HG03520 (cell line): ENCODE measurements around the gene CDKN2AIPNL.

Experiments
- ATAC-seq: cut with Tn5 transposase; IDR thresholded peaks from one replicate; pipeline ENCODE4 v1.9.1; 2021; ENCODE audit warnings: mild to moderate bottlenecking, moderate library complexity; ENCODE audit not compliant: unreplicated experiment

Gene CDKN2AIPNL, protein sequence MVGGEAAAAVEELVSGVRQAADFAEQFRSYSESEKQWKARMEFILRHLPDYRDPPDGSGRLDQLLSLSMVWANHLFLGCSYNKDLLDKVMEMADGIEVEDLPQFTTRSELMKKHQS

DNA sequence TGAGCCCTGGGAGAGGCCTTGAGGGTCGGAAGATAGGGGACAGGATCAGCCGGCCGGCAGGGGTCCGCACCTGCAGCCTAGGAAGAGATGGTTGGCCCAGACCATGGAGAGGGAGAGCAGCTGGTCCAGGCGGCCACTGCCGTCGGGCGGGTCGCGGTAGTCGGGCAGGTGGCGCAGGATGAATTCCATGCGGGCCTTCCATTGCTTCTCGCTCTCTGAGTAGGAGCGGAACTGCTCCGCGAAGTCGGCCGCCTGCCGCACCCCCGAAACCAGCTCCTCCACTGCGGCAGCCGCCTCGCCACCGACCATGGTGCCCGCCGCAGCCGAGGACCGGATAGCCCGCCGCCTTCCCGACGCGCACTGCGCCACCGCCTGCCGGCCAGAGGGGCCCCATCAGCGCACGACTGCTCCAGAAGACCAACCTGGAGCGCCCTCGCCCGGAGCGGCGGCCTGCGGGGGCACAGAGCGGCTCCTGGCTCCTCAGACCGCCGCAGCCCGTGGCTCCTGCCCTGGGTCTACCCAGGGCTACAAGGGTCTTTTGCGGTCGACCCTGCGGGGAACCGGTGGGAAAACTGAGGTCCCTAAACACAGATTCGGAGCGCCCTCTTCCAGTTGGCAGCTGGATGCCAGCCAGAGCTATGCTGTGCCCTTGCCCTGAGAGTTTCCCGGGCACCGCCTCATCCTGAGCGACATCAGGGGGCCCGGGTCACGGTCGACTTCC, at the start of gene CDKN2AIPNL:
TSS of gene CDKN2AIPNL (minus strand) at position 336 of the 721 bp plus-strand sequence. CDS start at position 309, 27 bp downstream.
- peak; percentile 94 for ATAC-seq

DNA sequence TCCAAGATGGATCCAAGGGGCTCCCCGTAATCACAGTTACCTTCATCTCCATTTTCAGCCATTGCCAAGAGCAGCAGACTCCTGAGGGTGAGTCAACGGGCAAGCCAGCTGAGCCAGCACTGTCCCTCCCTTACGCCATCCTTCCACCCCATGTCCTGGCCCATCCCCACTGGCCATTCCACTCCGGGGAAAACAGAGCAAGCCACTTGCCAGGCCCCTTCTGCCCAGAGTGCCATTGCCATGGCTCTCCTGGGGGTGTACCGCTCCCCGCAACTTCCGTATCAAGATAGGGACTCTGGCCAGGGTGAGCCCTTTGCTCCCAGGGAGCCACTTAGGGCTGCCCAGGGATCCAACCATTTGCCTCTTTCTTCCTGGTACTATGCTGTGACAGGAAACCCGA, 48.9 kb upstream of the CDKN2AIPNL start:
- no peak for ATAC-seq

DNA sequence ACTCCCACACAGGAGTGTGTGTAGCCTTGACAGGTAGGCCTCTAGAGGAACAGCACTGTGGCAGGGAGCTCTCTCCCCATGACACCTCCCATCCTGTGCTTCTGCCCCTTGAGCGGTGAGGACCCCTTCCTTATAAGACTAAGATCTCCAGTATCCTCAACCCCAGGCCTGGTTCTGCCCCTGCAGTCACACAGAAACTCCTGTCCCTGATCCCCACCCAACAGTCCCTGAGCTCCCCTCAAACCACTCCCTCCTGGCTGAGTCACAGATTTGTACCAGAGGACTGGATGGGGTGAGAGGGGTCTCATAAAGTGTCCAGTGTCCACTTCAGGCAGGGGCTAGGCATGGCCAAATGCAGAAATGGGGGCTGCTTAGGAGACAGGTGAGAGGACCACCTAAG, 47.8 kb upstream of the CDKN2AIPNL start:
- ATAC-seq = no peak

DNA sequence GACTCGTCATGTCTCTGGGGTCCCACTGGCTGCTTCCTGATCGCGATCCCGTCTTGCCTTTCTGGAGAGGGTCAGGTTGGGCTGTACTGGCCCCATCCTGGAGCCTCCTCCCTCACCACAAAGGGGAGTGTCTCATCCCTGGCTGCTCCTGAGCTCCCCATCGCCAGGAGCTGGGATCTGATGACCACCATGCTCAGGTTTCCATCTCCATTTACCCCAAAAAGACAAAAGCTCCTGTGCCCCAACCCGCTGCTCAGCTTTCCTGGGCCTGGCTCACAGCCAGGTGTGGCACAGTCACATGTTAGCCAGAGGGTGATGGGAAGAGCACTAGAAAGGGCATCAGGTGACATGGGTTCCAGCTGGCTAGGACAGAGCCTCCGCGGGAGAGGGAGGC, 47.3 kb upstream of the CDKN2AIPNL start:
- ATAC-seq = no peak

DNA sequence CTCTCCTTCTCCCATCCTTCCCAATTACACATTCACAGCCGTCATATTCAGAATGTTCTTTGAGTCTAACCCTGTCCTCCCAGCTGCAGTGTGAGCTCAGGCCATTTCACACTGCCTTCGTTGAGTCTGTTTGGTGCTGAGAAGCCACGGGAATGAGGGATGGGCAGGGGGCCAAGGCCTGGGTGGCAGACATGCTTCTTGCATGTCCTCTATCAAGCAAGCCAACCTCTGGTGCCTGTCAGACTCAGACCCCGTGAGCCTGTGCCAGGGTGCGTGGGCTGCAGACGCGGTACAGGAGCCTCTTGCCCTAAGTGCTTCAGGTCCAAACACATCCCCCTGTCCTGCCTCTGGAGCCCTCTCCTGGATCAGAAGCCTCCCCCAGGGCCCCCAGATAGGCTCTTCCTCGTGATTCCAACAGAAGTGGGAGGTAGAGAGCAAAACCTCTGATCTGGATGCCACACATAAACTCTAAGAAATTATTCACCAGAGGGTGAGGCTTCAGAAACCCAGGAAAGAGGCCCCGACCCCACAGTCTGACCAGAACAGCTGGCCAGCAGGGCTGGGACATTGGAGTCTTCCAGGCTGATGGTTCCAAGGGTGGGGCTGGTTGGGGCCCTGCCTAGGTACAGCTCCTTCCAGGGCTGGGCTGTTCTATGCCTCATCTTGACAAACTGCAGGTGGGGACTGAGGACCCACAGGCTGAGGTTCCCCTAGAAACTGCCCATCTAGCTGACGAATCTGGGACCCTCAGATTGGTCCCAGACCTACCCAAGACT, 46.7 kb upstream of the CDKN2AIPNL start:
- no peak for ATAC-seq

DNA sequence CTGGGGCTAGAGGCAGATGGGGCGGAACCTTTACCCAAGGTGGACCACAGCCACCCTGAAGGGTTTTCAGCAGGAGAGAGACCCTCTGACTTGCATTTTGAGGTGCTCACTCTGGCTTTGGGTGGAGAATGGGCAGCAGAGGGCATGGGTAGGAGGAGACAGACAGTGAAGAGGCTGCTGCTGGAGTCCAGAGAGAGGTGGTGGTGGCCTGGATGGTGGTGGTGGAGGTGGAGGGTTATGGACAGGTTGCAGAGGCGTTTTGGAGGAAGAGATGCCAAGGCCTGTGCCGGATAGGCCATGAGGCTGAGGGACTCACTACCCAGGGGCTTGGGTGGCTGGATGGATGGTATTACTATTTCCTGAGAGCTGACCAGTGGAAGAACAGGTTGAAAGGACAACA, 46.1 kb upstream of the CDKN2AIPNL start:
- ATAC-seq = no peak

DNA sequence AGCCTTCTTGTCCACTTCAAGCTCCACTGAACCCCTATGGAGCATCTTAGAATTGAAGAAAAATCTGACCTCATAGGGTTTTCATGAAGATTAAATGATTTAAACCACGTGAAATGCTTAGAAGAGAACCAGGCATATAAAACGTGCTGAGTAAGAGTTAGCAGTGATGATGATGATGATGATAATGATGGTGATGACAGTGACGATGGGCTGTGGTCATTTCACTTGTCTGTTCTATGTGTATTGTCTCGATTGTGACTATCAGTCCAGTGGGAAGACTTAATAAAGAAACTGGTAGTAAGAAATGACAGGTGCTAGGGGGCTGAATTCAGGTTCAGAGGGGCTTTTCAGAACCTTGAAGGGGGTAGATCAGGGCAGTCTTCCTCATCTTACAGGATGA, 45.1 kb upstream of the CDKN2AIPNL start:
- ATAC-seq = no peak

DNA sequence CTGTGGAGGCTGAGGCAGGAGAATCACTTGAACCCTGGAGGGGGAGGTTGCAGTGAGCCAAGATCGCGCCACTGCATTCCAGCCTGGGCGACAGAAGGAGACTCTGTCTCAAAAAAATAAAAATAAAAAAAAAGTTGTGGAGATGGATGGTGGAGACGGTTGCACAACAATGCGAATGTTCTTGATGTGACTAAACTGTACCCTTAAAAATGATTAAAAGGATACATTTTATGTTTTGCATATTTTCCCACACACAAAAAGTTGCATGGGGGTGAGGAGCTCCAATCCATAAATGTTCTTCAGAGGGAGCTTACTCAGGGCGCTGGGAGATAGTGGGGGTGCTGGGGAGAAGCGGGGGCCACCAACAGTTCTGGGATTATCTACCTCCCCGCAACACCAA, 43.8 kb upstream of the CDKN2AIPNL start:
- no peak for ATAC-seq

DNA sequence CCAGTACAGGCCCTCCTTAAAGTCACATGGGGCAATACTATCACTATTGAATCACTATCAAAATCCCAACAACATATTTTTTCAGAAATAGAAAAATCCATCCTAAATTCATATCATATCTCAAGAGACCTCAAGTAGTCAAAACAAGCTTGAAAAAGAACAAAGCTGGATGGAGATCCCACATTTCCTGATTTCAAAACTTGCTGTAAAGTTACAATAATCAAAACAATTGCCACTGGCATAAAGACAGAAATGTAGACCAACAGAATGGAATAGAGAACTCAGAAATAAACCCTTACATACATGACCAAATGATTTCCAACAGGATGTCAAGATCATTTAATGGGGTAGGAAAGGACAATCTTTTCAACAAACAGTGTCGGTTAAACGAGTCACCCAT, 41.3 kb upstream of the CDKN2AIPNL start:
- ATAC-seq = no peak

DNA sequence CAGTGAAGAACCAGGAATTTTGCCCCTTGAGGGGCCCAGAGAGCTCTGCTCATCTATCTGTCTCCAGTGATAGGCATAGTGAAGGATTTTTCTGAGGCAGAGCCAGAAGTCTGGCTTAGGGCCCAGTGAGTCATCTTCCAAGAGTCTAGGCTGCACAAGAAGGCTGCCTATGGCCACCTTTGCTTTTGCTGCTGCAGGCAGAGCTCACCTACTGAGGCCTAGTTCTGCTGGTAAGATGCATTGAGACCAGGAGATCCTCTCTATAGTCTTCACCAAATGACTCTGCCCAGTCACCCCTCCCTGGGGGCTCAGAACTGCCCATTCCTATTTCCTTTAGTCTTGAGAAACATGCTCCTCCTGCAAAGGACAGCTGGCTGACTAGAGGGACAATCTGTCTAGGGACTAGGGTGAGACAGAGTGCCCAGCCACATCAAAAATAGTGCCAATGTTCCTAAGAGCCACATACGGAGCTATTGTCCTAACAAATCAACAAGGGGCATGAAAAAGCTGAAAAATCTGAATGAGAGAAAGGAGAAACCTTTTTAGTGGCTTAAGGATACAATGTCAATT, 40.3 kb upstream of the CDKN2AIPNL start:
- no peak for ATAC-seq

DNA sequence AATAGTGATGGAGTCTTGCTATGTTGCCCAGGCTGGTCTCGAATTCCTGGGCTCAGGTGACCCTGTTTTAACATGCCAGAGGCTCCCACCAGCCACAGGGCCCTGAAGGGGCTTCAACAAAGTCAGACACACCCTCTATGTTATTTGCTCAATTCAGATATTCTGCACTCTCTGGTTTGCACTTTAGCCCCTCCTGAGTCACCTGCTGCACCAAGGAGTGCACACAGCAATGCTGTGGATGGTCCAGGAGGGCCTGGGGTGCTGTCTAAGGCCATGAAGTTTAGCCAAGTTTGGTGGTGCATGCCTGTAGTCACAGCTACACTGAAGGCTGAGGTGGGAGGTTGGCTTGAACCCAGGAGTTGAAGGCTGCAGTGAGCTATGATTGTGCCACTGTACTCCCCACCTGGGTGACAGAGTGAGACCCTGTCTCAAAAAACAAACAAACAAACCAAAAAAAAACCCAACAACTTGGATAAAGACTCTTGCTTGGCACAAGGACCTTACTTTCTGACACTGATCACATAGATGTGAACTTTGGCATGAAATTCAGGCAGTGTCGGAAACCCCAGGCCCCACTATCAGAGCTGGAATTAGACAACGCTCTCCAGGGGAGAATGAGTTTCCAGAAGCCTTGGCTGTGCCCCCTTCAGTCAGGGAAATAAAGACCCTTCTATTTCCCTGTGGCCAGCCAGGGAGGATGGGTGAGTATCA, 39.7 kb upstream of the CDKN2AIPNL start:
- ATAC-seq = no peak

DNA sequence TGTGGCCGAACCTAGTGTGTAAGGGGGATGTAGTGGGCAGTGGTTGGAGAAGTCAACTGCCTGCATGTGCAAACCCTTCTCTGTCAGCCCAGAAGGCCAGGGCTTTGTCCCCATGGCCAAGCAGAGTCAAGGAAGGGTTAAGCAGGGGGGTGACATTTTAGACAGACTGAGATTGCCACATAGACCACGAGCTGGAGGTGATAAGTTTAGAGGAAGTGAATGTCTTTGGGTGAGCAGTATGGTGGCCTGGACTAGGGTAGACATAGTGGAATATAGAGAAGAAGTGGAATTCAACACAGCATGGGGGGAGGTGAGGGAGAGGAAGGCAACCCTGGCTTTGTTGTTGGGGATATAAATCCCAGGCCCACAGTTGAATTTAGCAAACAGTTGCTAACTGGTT, 38.7 kb upstream of the CDKN2AIPNL start:
- no peak for ATAC-seq

DNA sequence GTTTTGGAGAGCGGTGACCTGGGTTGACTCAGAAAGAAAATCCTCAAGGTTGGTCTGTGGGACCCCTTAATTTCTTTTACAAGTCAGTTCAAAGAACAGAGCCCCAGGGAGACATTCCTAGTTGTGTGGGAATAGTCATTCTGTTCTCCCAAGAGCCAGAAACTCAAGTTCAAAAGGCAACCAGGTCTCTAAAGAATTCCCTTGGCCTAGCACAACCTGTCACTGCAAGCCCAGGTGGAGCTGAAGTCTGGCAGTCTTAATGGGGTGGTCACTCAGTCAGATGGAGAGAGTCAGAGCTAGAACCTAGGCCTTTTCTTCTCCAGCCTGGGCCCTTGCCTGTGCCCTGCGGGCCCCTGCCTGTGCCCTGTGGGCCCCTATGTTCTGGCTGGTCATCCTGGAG, 37.5 kb upstream of the CDKN2AIPNL start:
- ATAC-seq = no peak

DNA sequence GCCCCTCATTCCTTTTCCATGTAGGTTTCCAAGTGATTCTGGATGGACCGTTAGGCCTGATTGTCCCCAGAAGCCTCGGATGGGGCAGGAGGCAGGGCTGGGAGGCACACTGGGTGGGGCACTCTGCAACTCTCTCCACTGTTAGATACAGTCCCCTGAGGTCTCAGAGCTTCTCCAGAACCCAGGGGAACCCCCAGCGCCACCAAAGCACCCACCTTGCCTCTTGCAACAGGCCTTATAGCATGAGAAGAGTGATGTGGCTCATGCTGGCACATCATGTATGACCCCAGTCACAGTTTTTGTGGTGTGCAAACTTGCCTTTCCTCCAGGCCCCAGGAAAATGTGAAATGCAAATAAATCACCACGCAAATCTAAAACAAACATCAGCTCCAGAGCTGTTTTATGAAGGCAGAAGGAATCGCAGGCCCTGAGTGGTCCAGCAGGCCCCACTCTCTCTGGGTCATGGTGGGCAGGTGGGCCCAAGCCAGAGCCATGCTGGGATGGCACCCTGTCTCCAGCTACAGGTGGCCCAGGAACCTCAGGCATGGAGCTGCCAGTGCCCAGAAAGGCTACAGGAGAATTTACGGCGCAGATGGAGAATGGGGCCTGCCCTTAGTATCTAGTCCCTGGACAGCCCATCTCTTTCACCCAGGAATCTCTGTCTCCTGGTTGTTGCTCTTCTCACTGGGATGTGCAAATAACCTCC, 36.3 kb upstream of the CDKN2AIPNL start:
- ATAC-seq = no peak

DNA sequence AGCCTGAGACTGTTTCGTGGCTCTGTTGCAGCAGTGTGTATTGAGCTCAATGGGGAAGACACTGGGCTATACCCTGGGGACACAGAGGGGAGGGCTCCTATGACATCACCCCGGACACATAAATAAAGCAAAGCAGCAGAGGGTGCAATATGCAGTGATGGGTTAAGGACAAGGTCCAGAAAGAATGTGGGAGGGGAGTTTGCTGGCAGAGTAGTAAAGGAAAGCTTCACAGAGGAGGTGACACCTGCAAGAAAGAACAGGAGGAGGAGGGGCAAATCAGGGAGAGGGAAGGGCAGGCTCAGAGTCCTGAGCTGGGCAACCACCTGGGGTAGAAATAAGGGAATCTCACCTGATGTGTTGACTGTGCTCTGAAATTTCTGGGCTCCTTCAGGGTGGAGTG, 35.3 kb upstream of the CDKN2AIPNL start:
- no peak for ATAC-seq

DNA sequence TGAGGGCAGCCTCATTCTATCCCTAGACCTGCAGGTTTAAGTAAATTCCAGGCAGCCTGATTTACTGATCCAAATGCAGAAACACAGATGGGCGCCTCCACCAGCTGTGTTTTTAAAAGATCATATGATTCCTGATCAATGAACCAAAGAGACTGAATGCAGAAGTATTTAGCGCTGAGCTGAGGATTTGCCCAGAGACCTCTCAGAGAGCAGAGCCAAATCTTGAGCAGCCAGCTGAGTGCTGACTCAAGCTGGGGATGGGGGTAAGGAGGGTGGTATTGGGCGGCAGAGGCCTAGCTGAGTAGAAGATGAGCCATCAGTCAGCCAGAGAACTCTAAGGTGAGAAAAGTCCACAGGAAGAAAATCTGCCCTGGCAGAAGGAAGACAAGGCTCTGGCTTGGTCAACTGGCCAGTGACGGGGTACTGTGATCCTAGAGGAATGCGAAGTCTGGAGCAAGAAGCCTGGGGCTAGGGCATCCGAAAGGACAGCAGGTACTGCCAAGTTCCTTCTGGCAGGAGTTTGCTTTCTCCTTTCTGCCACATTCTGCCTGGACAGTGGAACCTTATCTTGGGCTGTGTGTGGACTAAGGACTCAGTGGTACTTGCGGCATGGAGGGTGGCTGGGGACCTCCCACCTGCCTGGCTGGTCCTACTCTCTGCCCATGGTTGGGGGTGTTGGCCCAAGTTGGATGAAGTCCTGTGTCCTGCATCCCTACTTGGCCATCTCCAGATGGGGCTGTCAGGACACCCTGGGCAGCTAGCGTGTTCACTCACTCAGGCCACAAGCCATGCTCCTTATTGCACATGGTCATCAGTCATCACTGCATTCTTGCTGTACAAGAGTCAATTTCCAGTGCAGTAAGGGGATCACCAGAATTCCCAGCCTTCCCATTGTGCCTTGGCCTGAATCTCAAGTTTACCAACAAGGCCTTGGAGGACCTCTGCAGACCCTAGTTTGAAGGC, 34.5 kb upstream of the CDKN2AIPNL start:
- no peak for ATAC-seq

DNA sequence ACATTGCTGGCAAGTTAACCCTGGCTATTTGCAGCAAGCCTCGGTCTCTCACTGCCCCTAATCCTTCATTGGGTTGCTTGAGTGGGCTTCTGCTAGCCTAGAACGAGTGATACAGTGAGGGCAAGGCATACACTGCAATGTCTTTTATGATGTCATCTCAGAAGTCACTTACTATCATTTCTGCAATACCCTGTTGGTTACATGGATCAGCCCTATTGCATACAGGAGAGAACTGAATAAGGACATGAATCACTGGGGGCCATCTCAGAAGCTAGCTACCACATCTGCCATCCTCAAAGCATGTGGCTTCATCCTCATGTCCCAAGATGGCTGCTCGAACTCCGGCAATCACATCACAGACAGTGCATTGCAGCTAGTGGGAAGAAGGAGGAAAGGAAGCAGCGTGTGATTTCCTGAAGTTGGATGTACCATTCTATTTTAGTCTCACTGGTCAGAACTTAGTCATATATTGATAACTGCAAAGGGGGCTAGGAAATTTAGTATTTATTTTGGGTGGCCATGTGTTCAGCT, 33.3 kb upstream of the CDKN2AIPNL start:
- no peak for ATAC-seq

DNA sequence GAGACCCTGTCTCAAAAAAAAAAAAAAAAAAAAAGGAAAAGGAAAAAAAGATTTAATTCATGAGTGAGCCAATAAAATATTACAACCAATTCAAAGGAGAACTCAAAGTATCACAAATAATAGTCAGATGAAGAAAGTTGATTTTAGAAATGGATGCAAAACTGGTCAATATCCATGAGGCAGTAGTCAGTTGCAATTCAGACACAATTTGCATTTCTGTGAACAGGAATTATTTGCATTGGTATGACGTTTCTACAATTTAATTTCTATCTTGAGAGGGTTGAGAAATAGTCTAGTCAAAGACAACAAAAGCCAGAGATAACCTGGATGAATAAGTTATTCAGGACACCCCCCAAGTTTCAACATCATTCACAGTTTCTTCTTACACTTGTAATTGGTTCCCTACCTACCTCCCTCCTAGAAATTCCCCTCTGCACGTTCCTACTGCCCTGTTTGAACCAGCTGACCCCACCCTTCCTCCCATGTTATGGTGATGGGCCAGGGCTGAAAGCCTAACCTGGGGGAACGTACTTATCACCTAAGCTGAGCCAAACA, 28.6 kb upstream of the CDKN2AIPNL start:
- no peak for ATAC-seq

DNA sequence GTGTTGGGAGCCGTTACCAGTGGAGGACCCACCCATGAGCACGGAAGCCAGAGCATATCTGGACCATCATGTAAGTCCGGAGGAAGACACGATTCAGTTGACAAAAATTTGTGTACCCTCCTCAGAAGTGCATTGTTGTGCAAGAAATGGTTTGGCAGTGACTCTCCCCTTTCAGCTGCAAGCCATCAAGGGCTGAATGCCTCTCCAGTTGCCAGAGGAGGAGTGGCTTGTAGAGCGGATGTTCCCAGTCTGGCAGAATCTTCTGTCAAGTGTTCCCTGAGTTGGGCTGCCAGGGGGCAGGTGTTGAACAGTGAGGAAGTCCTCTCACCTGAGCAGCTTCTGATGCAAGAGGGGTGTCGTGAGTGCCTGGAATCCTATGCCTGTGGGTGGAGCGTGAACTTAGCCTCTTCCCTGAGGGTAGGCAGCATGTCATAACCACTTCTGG, 27.6 kb upstream of the CDKN2AIPNL start:
- no peak for ATAC-seq
